GM12892 (cell line): ENCODE measurements around the gene PALLD.

ENCODE experiments used
- DNase-seq: peaks from one replicate; pipeline ENCODE4 v3.0.0; 2011; ENCODE audit not compliant: insufficient read length
- FAIRE-seq: peaks from 2 replicates; lab custom pipeline; 2011; peaks lifted over from hg19 to GRCh38; lab: Jason Lieb, UNC
- POLR2A ChIP-seq: IDR thresholded peaks from 2 replicates; pipeline ENCODE4 v1.6.1; 2011; ENCODE audit warnings: low read depth, low read length, control low read depth
- POLR2AphosphoS5 ChIP-seq: IDR thresholded peaks from 2 replicates; pipeline ENCODE4 v1.6.1; 2011; ENCODE audit warnings: low read depth, low read length, control low read depth
- TAF1 ChIP-seq: IDR thresholded peaks from 2 replicates; pipeline ENCODE4 v1.6.1; 2011; ENCODE audit warnings: low read depth, mild to moderate bottlenecking, control low read depth, low read length, borderline replicate concordance

PALLD gene

DNA sequence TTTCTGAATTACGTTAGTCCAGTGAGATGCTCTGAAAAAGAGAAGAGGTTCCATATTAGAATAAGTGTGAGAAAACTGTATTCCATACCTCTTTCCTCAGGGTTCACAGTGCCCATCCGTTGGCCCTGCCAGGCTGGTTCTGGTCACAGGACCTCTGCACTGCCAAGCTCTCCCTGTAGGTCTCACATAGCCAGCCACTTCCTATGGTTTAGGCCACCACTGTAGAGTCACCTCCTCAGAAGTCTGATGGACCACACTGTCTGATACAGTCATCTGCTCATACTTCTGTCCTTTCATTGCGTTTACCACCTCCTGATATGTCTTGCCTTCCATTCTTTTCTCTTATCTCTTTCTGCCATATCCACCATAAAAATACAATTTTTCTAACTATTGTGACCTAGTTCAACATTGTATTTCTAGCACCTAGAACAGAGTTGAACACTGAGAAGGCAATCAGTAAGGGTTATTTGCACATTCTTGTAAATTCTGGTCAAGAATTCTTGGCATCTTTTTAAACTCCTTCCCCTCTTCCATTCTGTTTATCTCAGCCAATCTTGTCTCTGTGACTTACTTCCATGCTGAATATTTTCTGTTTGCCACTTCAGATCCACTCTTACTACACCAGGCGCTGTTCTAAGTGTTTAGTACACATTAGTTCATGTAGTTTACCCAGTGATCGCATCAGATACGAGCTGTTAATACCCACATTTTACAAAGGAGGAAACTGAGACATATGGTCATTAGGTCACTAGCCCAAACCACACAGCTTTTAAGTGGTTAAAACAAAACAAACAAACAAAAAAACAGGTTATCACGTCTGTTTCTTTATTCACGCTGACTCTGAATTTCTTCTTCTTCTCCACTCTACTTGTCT lies 387.6 kb downstream of the PALLD start:
- DNase-seq (no peak), FAIRE-seq (no peak)
- TF ChIP-seq TAF1 (no peak), POLR2A (no peak), POLR2AphosphoS5 (no peak)

DNA sequence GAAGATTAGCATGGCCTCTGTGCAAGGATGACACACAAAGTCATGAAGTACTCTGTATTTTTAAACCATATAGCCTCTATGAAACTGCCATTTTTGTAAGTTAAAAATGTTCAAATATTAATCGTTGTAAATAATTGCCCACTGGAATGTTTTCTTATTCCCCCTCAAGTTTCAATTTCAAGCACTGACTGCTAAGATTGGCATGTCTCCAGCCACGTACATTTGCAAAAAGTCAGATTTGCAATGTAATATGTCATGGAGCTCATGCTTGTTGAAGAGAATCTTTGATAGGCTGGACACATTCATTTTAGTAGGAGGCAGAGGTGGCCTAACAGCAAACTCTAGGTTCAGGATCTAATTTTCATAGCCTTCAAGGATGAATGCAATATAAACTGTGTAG lies 388.5 kb downstream of the PALLD start:
- no peak for FAIRE-seq
- TF ChIP-seq TAF1 (no peak), POLR2AphosphoS5 (no peak), POLR2A (no peak)
- DNase-seq = no peak

DNA sequence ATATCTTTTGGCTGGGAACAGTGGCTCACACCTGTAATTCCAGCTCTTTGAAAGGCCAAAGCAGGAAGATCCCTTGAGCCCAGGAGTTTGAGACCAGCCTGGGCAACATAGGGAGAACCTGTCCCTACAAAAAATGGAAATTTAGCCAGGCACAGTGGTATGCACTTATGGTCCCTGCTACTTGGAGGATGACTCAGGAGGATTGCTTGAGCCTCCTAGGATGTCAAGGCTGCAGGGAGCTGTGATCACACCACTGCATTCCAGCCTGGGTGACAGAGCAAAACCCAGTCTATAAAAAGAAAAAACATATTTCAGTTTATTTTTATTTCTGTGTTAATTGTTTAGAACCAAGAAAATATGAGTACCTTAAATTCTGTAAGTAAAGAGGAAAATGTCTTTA lies 389.5 kb downstream of the PALLD start:
- DNase-seq (no peak), FAIRE-seq (no peak)
- TF ChIP-seq POLR2A (no peak), POLR2AphosphoS5 (no peak), TAF1 (no peak)

DNA sequence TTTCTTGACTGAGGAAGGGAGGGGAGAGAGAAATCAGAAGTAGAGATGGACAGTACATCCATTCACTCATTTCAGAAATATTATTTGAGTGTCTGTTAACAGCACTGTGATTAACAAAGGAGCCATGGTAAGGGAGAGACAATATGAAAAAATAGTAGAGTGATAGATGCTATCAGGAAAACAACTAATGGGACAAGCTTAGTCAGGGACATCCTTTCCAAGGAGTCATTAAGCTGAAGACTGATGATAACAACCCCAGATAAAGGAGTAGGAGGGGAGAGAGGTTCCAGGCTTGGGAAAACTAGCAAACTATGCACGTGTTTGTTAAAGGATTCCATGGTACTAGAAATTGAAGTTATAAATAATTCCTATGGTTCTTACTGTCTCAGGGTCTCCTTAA lies 391.0 kb downstream of the PALLD start:
- FAIRE-seq = no peak
- no peak for DNase-seq
- no peak for TF ChIP-seq POLR2A
- no peak for TF ChIP-seq POLR2AphosphoS5
- TF ChIP-seq TAF1 = no peak

DNA sequence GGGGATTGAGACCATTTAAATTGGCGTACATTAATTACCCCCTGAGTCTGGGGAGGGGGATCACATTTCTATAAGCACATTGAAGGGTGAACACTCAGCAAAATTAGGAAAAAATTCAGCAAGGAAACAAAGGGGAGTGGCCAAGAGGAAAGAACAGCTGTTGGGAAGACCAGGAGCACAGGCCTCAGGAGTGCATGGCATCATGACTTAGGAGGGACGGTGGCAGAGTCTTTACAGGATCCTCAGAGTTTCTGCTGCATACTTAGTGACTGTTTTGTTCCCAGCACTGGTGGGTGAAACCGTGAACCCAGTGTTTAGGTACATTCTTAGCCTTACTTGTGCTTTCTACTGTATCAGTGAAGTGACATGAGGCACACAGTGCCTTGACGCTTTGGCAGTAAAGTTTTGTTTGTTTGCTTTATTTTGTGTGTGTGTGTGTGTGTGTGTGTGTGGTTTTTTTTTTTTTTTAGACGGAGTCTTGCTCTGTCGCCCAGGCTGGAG lies 391.9 kb downstream of the PALLD start:
- FAIRE-seq = no peak
- DNase-seq = no peak
- no peak for TF ChIP-seq POLR2AphosphoS5
- TF ChIP-seq TAF1 = no peak
- TF ChIP-seq POLR2A = no peak

DNA sequence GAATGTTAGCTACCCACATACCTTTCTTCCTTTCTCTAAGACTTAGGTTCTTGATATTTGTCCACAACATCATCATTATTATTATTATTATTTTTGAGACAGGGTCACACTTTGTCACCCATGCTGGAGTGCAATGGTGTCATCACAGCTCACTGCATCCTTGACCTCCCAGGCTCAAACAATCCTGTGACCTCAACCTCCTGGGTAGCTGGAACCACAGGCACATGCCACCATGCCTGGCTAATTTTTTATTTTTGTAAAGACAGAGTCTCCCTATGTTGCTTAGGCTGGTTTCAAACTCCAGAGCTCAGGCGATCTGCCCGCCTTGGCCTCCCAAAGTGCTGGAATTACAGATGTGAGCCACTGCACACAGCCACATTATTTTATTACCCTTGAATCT lies 394.2 kb downstream of the PALLD start:
- TF ChIP-seq POLR2A (no peak), TAF1 (no peak), POLR2AphosphoS5 (no peak)
- no peak for DNase-seq
- FAIRE-seq = no peak

DNA sequence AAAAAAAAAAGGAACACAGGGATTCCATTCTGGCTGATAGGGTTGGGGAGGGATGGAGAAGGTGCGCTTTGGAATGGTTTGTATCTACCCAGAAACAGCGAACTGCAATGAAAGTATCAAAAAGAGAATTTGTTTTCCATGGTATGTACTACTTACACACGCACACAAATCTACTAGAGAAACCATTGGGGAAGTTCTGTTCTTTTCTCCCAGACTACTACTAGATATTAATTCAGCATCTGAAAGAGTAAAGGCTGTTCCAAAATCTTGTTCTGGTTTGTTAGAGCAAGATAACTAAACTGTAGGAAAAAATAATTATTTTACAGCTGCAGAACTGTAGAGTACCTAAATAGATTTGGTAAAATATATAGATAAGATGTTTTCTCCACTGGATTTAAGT lies 394.8 kb downstream of the PALLD start:
- FAIRE-seq (no peak), DNase-seq (no peak)
- TF ChIP-seq POLR2A = no peak
- no peak for TF ChIP-seq POLR2AphosphoS5
- TF ChIP-seq TAF1 = no peak

DNA sequence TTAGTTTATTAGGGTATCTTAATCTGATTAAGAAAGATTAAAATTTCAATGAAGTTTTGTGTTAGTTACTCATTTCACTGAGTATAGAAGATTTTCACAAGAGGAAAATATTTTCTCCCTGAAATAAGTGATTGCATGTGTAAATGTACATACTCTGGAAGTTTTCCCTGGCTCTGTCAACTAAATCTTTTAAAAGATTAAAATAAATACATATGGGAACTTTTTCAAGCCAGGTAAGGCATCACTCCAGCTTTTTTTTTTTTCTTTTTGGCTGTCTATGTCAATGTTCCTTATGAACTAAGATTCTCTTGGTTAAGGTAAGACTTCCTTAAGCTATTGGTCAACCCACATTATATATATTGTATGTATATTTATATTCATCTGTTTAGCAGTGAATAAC lies 395.6 kb downstream of the PALLD start:
- DNase-seq (no peak), FAIRE-seq (no peak)
- no peak for TF ChIP-seq POLR2AphosphoS5
- no peak for TF ChIP-seq TAF1
- no peak for TF ChIP-seq POLR2A

DNA sequence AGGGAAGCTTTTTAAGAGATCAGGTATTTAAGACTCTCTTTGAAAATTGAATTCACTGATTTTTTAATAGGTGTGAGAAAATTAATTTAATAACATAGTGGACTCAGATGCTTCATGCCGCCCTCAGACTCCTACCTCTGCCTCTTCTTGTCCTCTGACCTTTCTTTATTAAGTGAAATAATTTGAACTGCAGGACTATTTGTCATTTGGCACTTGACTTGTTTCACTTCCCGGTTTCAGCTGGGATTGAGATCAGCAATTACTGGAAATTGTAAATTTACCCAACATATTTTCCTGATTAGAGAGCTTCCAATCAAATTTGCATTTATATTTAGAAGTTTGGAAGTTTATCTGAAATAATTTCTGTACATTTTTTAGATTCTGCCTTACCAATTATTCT lies 396.4 kb downstream of the PALLD start:
- TF ChIP-seq POLR2A (no peak), POLR2AphosphoS5 (no peak), TAF1 (no peak)
- no peak for FAIRE-seq
- DNase-seq = no peak

DNA sequence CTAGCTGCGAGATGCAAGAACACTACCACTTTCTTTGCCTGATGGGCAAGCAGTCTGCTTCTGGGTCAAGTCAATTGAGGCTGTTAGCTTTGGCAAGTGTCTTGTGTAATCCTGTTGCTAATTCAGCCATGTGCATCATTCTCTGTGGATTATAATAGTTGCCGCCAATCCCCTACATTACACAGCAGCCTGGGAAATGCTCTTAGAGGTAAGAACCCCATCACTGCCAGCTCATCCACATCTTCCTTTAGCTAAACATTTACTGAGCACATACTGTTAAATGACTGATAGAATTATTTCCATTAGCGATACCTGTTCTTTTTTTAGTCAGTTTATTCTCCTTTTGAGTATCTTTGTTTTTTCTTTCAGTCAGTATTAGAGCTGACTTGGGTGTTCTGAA lies 397.0 kb downstream of the PALLD start:
- DNase-seq = no peak
- TF ChIP-seq POLR2AphosphoS5 (no peak), TAF1 (no peak)
- FAIRE-seq = no peak

DNA sequence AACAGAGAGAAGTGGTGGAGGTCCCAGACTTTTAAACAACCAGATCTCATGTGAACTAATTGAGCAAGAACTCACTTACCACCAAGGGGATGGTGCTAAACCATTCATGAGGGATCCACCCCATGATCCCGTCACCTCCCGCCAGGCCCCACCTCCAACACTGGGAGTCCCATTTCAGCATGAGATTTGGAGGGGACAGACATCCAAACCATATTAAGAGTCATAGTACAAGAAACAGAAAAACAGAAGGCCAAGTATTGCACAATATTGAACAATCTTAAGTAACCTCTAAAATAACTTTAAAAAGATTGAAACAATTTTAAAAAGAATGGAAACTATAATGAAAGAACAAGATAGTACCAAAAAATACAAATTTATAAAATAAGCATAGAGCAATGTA lies 403.2 kb downstream of the PALLD start:
- DNase-seq (no peak), FAIRE-seq (no peak)
- TF ChIP-seq TAF1 (no peak), POLR2AphosphoS5 (no peak), POLR2A (no peak)

DNA sequence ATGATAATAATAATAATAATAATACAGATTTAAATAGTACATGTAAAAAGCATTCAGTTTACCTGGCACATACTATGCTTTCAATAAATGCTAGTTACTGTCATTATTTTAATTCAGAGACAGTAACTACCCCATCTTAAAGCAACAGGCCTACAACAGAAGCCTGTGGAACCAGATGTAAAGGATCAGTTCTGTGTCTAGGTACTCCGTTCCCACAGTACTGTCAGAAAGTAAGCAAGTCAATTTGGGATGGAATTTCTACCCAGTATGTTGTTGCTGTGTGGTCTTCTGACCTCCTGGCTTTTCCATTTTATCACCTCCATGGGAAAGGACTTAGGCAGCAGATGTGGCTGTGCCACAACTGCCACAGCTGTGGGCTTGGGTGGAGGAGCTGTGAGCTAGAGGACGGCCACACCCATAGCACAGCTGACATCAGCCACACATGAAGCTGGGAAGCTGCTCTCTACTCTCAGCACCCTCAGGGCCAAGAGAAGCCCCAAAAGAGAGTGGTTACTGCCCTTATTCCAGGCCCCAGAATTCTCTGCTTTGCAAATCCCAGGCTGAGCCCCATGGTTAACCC lies 410.4 kb downstream of the PALLD start:
- TF ChIP-seq POLR2A (no peak), TAF1 (no peak), POLR2AphosphoS5 (no peak)
- no peak for DNase-seq
- no peak for FAIRE-seq
